ENCODE data around the gene DISP2.

Gene DISP2

GRCh38 chr15:40328751-40329150, 29.3 kb upstream of the DISP2 start:
- DNase-seq (ENCODE audit: low spot score), result no peak

GRCh38 chr15:40329804-40330203, 28.2 kb upstream of the DISP2 start:
- DNase-seq (ENCODE audit: low spot score), result no peak

GRCh38 chr15:40330368-40330836, 27.6 kb upstream of the DISP2 start:
- no peak for DNase-seq (ENCODE audit: low spot score)

GRCh38 chr15:40331026-40331425, 27.0 kb upstream of the DISP2 start:
- DNase-seq (ENCODE audit: low spot score), result no peak

- DNase-seq (ENCODE audit: low spot score), result no peak
These were observed 26.4 kb upstream of the DISP2 start for GRCh38 chr15:40331637-40332036.

- DNase-seq (ENCODE audit: low spot score), result no peak
These were observed 25.8 kb upstream of the DISP2 start for GRCh38 chr15:40332113-40332781.

GRCh38 chr15:40333922-40334492, 24.0 kb upstream of the DISP2 start:
- DNase-seq (ENCODE audit: low spot score), result peak; percentile 6

- no peak for DNase-seq (ENCODE audit: low spot score)
These were observed 23.5 kb upstream of the DISP2 start for GRCh38 chr15:40334541-40334940.

- no peak for DNase-seq (ENCODE audit: low spot score)
These were observed 22.9 kb upstream of the DISP2 start for GRCh38 chr15:40334941-40335795.

GRCh38 chr15:40335938-40336743, 21.9 kb upstream of the DISP2 start:
- DNase-seq (ENCODE audit: low spot score), result no peak

GRCh38 chr15:40336744-40337122, 21.3 kb upstream of the DISP2 start:
- DNase-seq (ENCODE audit: low spot score), result peak; percentile 12

- DNase-seq (ENCODE audit: low spot score), result no peak
These were observed 20.4 kb upstream of the DISP2 start for GRCh38 chr15:40337597-40337996.

- peak; percentile 67 for DNase-seq (ENCODE audit: low spot score)
These were observed 19.9 kb upstream of the DISP2 start for GRCh38 chr15:40338041-40338657.

- no peak for DNase-seq (ENCODE audit: low spot score)
These were observed 18.9 kb upstream of the DISP2 start for GRCh38 chr15:40338921-40339620.

- DNase-seq (ENCODE audit: low spot score), result no peak
These were observed 18.4 kb upstream of the DISP2 start for GRCh38 chr15:40339621-40339945.

GRCh38 chr15:40340038-40340739, 17.8 kb upstream of the DISP2 start:
- no peak for DNase-seq (ENCODE audit: low spot score)

GRCh38 chr15:40340740-40341400, 17.1 kb upstream of the DISP2 start, which contains the start of gene CCDC9B:
Gene CCDC9B (minus strand): TSS chr15:40340939. CDS start chr15:40340819, 120 bp downstream.
- DNase-seq (ENCODE audit: low spot score), result no peak

- no peak for DNase-seq (ENCODE audit: low spot score)
These were observed 15.4 kb upstream of the DISP2 start for GRCh38 chr15:40342416-40343320.

GRCh38 chr15:40343512-40343911, 14.5 kb upstream of the DISP2 start:
- DNase-seq (ENCODE audit: low spot score), result no peak

All from CD4-positive, alpha-beta T cell treated with Interleukin-15 for 4 hours (primary cell).